B cell (primary cell): ENCODE data around the gene ZNF804B. TPM values are rescaled to one million over a fixed set of nuclear protein-coding genes. Genes with fewer than 3 reads are reported as not detected.
A peak's percentile ranks its signal among the peaks of the same experiment; 100 is the strongest.

Experiments
- ATAC-seq: fragments of 200-7000 bp; cut with Tn5 transposase; one replicate; pipeline ENCODE4 v1.10.0; 2021; ENCODE audit warnings: low read depth, mild to moderate bottlenecking, moderate number of reproducible peaks, moderate library complexity
- CTCF ChIA-PET: fragments of 350-600 bp; sonication (Branson Sonifier 250); formaldehyde crosslinking; loops from one replicate; lab custom pipeline; 2021; ENCODE audit warnings: antibody characterized with exemption, inconsistent platforms; lab: Charles Lee
- POLR2A ChIA-PET: fragments of 350-600 bp; sonication (Branson Sonifier 250); formaldehyde crosslinking; loops from one replicate; lab custom pipeline; 2021; ENCODE audit warnings: antibody characterized with exemption; lab: Charles Lee
- DNase-seq: peaks from one replicate; pipeline ENCODE4 v3.0.0; 2013
- H2AFZ ChIP-seq: 2 replicates; pipeline ENCODE4 v1.6.1; 2012; ENCODE audit warnings: mild to moderate bottlenecking, low read depth, low read length; ENCODE audit not compliant: insufficient read depth, poor library complexity, severe bottlenecking
- H3K27ac ChIP-seq, 2 donors: 1 replicate in 1 of 2; 2 replicates in 1 of 2; pipeline ENCODE4 v1.5.1; 2012 to 2013; ENCODE audit warnings: low read length in 2 of 2, mild to moderate bottlenecking in 2 of 2, moderate library complexity in 1 of 2
- H3K27me3 ChIP-seq, 4 experiments: fragments of 200-600 bp in 1 of 4; sonication (generic) in 1 of 4; replicated peaks in 1 of 4; 1 replicate in 2 of 4; 2 replicates in 2 of 4; pipeline versions ENCODE4 v1.6.1 to v1.7.0; 2013 to 2016; ENCODE audit warnings: low read length in 3 of 4, mild to moderate bottlenecking in 2 of 4, mixed read lengths in 1 of 4, moderate library complexity in 1 of 4; ENCODE audit not compliant: insufficient read depth in 4 of 4, control insufficient read depth in 3 of 4; ENCODE audit errors: control extremely low read depth in 1 of 4
- H3K36me3 ChIP-seq, 2 experiments: replicated peaks in 1 of 2; 1 replicate in 1 of 2; 2 replicates in 1 of 2; pipeline versions ENCODE4 v1.6.1 to v1.7.1; 2013; ENCODE audit warnings: low read length in 1 of 2; ENCODE audit not compliant: insufficient read depth in 2 of 2, control insufficient read depth in 1 of 2; ENCODE audit errors: control extremely low read depth in 1 of 2, extremely low read depth in 1 of 2
- H3K4me1 ChIP-seq, 2 donors: fragments of 200-600 bp in 1 of 2; sonication (generic) in 1 of 2; 1 replicate in 1 of 2; 2 replicates in 1 of 2; pipeline versions ENCODE4 v1.5.1 to v1.6.1; 2013 to 2017; ENCODE audit warnings: low read length in 2 of 2; ENCODE audit not compliant: control insufficient read depth in 2 of 2, insufficient read depth in 2 of 2
- H3K4me2 ChIP-seq: replicated peaks from 2 replicates; pipeline ENCODE3; 2012; ENCODE audit warnings: mild to moderate bottlenecking, low read depth, low read length; ENCODE audit not compliant: poor library complexity, severe bottlenecking
- H3K4me3 ChIP-seq, 5 experiments: fragments of 200-600 bp in 1 of 5; sonication (generic) in 1 of 5; 1 replicate in 3 of 5; 2 replicates in 2 of 5; pipeline versions ENCODE4 v1.5.1 to v1.7.0; 2011 to 2016; ENCODE audit warnings: low read length in 4 of 5, mild to moderate bottlenecking in 4 of 5, low read depth in 2 of 5, control low read depth in 1 of 5, moderate library complexity in 1 of 5; ENCODE audit not compliant: insufficient read depth in 1 of 5; ENCODE audit errors: control extremely low read depth in 1 of 5, extremely low read depth in 1 of 5
- H3K79me2 ChIP-seq: fragments of 200-600 bp; sonication (generic); one replicate; pipeline ENCODE4 v1.6.0; 2016; ENCODE audit warnings: low read length; ENCODE audit not compliant: control insufficient read depth, insufficient read depth
- H3K9ac ChIP-seq: fragments of 200-600 bp; sonication (generic); 2 replicates; pipeline ENCODE4 v1.6.1; 2017; ENCODE audit warnings: mild to moderate bottlenecking, low read length, moderate library complexity
- H3K9me3 ChIP-seq, 3 donors: one replicate each; pipeline versions ENCODE4 v1.6.1 to v1.7.1; 2013; ENCODE audit warnings: low read length in 2 of 3; ENCODE audit not compliant: control insufficient read depth in 2 of 3, insufficient read depth in 1 of 3; ENCODE audit errors: control extremely low read depth in 1 of 3
- H4K20me1 ChIP-seq: 2 replicates; pipeline ENCODE4 v1.6.0; 2012; ENCODE audit warnings: mild to moderate bottlenecking, low read length; ENCODE audit not compliant: insufficient read depth, control insufficient read depth, poor library complexity, severe bottlenecking
- H3K27ac Mint-ChIP-seq: one replicate; pipeline ENCODE4 v1.8.0; 2021; ENCODE audit warnings: mixed read lengths
- H3K27me3 Mint-ChIP-seq: one replicate; pipeline ENCODE4 v1.8.0; 2021; ENCODE audit warnings: mixed read lengths
- H3K4me1 Mint-ChIP-seq: one replicate; pipeline ENCODE4 v1.8.0; 2021; ENCODE audit warnings: mixed read lengths
- H3K4me3 Mint-ChIP-seq: one replicate; pipeline ENCODE4 v1.8.0; 2021; ENCODE audit warnings: mixed read lengths
- H3K9me3 Mint-ChIP-seq: one replicate; pipeline ENCODE4 v1.8.0; 2022; ENCODE audit warnings: mixed read lengths; ENCODE audit not compliant: insufficient read depth
- EZH2 ChIP-seq: IDR thresholded peaks from 2 replicates; pipeline ENCODE4 v1.6.1; 2012; ENCODE audit warnings: borderline replicate concordance, low read depth, mild to moderate bottlenecking, moderate library complexity, low read length; ENCODE audit not compliant: insufficient read depth, poor library complexity, severe bottlenecking
- WGBS: methylation state at CpG from one replicate; pipeline ENCODE4 v1.1.5; 2013; ENCODE audit warnings: missing lambda C conversion rate; ENCODE audit not compliant: insufficient coverage; 5-methylcytosine and 5-hydroxymethylcytosine counted together
- intact Hi-C: fragments of 100-400 bp; cut with micrococcal nuclease; formaldehyde crosslinking; loops from one replicate; pipeline ENCODE4 v1.10.0; 2022
- polyA plus RNA-seq: library from polyadenylated mRNA; depleted of rRNA; stranded (reverse); fragments of >200 nt; gene quantifications from 2 replicates; pipeline ENCODE4 v1.2.3, GENCODE V29; 2012
- total RNA-seq, 2 donors: library from RNA; stranded (reverse); fragments of 120-200 nt in 1 of 2; gene quantifications; 1 replicate in 1 of 2; 2 replicates in 1 of 2; pipeline versions ENCODE4 v1.2.3 to v1.2.4, GENCODE V29; 2013 to 2022
- TF ChIP-seq, protein P1 (sequence below): fragments of 200-600 bp; IDR thresholded peaks from one replicate; pipeline ENCODE4 v1.8.0; 2022; ENCODE audit warnings: antibody characterized with exemption, mild to moderate bottlenecking

Gene ZNF804B
- total and polyA plus RNA-seq, 2 donors (not counting 1 experiment from before 2014, with no cell fraction given): not detected

GRCh38 chr7:88826222-88826621, 66.7 kb downstream of the ZNF804B start:
- ChIA-PET POLR2A (no interaction called here), CTCF (no interaction called here)
- Mint-ChIP-seq H3K27me3 (no peaks in the 10 kb centered on the region), H3K9me3 (no peaks in the 10 kb centered on the region), H3K27ac (no peak overlapping the region), H3K4me1 (no peaks in the 10 kb centered on the region), H3K4me3 (no peak overlapping the region)
- no CpG with 5 or more reads among the region's 3 CpGs for WGBS
- Histone ChIP-seq H3K4me2 (no peak overlapping the region), H3K79me2 (no peaks in the 10 kb centered on the region), H4K20me1 (no peaks in the 10 kb centered on the region), H3K36me3 (no peaks in the 10 kb centered on the region), H3K4me3 (no peak overlapping the region), H3K9me3 (no peaks in the 10 kb centered on the region), H3K9ac (no peak overlapping the region), H2AFZ (no peak overlapping the region), H3K27me3 (no peaks in the 10 kb centered on the region), H3K4me1 (no peaks in the 10 kb centered on the region), H3K27ac (no peak overlapping the region)
- ATAC-seq: no peak
- intact Hi-C loops: no loop called here
- TF ChIP-seq, protein P1, sequence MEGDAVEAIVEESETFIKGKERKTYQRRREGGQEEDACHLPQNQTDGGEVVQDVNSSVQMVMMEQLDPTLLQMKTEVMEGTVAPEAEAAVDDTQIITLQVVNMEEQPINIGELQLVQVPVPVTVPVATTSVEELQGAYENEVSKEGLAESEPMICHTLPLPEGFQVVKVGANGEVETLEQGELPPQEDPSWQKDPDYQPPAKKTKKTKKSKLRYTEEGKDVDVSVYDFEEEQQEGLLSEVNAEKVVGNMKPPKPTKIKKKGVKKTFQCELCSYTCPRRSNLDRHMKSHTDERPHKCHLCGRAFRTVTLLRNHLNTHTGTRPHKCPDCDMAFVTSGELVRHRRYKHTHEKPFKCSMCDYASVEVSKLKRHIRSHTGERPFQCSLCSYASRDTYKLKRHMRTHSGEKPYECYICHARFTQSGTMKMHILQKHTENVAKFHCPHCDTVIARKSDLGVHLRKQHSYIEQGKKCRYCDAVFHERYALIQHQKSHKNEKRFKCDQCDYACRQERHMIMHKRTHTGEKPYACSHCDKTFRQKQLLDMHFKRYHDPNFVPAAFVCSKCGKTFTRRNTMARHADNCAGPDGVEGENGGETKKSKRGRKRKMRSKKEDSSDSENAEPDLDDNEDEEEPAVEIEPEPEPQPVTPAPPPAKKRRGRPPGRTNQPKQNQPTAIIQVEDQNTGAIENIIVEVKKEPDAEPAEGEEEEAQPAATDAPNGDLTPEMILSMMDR: no peak
- no peak for TF ChIP-seq EZH2
- no peak for DNase-seq

GRCh38 chr7:88835147-88835728, 75.7 kb downstream of the ZNF804B start:
- H3K9me3 Mint-ChIP-seq: no peaks in the 10 kb centered on the region
- ATAC-seq (no peak), DNase-seq (peak; percentile 7)
- Histone ChIP-seq H3K4me3 (no peak overlapping the region), H3K9me3 (no peaks in the 10 kb centered on the region), H3K4me2 (no peak overlapping the region), H3K9ac (no peak overlapping the region), H3K79me2 (no peaks in the 10 kb centered on the region), H3K27ac (no peak overlapping the region), H3K36me3 (no peaks in the 10 kb centered on the region), H3K4me1 (no peaks in the 10 kb centered on the region), H2AFZ (no peak overlapping the region), H3K27me3 (no peaks in the 10 kb centered on the region), H4K20me1 (no peaks in the 10 kb centered on the region)
- H3K4me1 Mint-ChIP-seq: no peaks in the 10 kb centered on the region
- H3K27ac Mint-ChIP-seq: no peak overlapping the region
- no peak overlapping the region for H3K4me3 Mint-ChIP-seq
- H3K27me3 Mint-ChIP-seq: no peaks in the 10 kb centered on the region
- TF ChIP-seq, protein P1: no peak
- no peak for TF ChIP-seq EZH2
- intact Hi-C loops: no loop called here
- no CpG with 5 or more reads among the region's 3 CpGs for WGBS
- ChIA-PET POLR2A (no interaction called here), CTCF (no interaction called here)
